Measurements from ENCODE around the gene SAP30L.

DNA sequence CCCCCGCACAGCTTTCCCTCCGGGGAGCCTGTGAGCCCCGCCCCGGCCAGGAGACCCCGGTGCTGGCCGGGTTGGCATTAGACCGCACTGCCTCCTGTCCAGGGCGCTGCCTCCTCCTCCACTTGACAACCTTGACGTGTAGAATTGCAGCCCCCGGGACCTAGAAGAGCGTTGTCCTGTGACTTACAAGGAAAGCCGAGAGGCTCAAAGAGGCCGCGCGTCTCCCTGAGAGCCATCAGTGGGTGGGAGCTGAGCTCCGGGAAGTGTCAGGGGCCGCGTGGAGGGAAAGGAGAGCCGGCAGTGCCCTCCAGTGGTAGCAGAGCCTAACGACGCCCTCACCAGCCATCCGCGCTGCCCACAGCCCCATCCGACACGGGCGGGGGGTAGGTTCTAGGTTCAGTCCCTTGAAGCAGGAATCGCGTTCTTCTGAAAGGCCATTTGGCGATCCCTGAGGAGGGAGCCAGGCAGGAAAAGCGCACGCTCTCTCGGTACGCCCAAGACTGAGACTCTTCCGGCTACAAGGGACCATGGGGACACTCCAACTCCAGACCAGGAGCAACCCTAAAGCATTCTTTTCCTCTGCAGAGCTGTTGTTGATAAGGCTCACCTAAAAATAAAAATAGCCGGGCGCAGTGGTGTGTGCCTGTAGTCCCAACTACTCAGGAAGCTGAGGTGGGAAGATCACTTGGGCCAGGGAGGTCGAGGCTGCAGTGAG, 40.6 kb upstream of the SAP30L start:
- TF ChIP-seq POLR2A (IDR thresholded peaks at IDR 0.05; ENCODE audit: low read length) (no peak), GATA1 (IDR thresholded peaks at IDR 0.05; ENCODE audit: low read depth, low read length) (no peak)

Measured in erythroblast (primary cell).